Measurements from ENCODE around the gene DTX2. TPM values are rescaled to one million over a fixed set of nuclear protein-coding genes. Genes with fewer than 3 reads are reported as not detected.
"Not testable (repeated sequence)": the region's sequence is repeated elsewhere in the genome, so short reads cannot be mapped to it uniquely, and the experiment has no call there.

DTX2 gene
- polyA plus RNA-seq, 12 donors: 6.2 to 23.4 (median 7.7) TPM; not detected in 1

DNA sequence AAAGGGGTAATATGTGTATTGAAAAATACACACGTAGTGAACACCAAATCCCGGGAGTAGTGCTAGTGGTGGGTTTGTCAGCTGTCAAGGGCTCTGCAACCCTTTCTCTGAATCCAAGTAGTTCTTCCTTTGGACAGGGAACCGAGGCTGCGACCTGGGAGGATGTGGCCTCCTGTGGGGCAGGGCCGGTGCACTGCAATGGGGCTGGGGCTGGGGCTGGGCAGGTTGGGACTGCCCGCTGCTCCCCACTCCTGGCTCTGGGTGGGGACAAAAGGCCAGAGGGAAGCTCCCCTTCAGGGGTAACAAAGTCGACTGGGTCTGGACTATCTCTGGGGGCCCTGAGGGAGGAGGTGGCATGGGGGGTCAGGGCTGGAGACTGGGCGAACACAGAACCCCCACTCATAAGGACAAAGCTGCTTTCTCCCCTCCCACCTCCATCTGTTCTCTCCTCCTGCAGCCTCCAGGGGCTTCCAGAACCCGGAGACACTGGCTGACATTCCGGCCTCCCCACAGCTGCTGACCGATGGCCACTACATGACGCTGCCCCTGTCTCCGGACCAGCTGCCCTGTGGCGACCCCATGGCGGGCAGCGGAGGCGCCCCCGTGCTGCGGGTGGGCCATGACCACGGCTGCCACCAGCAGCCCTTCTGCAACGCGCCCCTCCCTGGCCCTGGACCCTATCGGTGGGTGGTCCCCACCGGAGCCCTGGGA, 49.8 kb downstream of the DTX2 start:
- DNase-seq: not testable (repeated sequence)

- not testable (repeated sequence) for DNase-seq
Measured at GRCh38 chr7:76511911-76512885, 50.7 kb downstream of the DTX2 start.

- no peak for DNase-seq
Measured at GRCh38 chr7:76512941-76513816, 51.7 kb downstream of the DTX2 start.

- DNase-seq: no peak
Measured at GRCh38 chr7:76513817-76514799, 52.6 kb downstream of the DTX2 start.

- no peak for DNase-seq
Measured at GRCh38 chr7:76514926-76515771, 53.6 kb downstream of the DTX2 start.

- peak; percentile 64 for DNase-seq
Measured at GRCh38 chr7:76515999-76516443, 54.5 kb downstream of the DTX2 start.

- DNase-seq: not testable (repeated sequence)
Measured at GRCh38 chr7:76516932-76517331, 55.4 kb downstream of the DTX2 start.

DNA sequence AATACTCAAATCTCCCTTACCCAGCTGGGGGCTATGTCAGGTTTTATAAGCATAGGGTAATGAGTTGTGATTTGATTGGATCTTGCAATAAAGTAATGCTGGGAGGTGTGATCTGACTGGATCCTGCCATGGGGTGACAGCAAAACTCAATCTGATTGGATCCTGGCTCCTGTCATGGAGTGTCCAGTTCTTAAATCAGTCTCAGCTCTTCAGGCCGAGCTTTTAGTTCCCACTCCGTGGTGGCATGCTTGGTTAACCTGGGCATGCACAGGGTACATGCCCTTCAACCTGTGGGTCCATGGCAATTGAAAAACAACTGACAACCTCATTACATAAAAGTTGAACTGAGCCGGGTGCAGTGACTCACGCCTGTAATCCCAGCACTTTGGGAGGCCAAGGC, 64.7 kb downstream of the DTX2 start:
- not testable (repeated sequence) for DNase-seq

DNA sequence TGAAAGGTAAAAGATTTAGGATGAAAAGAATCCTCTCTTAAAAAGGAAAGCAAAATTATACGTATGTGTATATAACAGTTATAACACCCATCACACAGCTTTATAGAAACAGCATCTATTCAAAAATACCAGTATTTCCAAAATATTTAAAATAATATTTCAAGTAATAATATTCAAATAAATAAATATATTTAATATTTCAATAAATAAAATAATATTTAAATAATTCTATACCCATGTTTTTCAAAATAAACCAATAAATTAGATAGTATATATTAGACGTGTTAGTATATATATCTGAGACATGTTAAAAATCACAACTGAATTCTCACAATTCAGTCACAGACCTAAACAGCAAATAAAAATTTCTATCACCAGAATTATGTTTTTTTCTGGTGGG, 70.1 kb downstream of the DTX2 start:
- DNase-seq: not testable (repeated sequence)

- not testable (repeated sequence) for DNase-seq
Measured at GRCh38 chr7:76543197-76543596, 81.7 kb downstream of the DTX2 start, which contains the start of gene SPDYE16. SPDYE16 (minus strand) TSS chr7:76543297; CDS start chr7:76541459, 1,838 bp downstream.

- DNase-seq: peak; percentile 87
Measured at GRCh38 chr7:76549025-76549854, 87.7 kb downstream of the DTX2 start.

DNA sequence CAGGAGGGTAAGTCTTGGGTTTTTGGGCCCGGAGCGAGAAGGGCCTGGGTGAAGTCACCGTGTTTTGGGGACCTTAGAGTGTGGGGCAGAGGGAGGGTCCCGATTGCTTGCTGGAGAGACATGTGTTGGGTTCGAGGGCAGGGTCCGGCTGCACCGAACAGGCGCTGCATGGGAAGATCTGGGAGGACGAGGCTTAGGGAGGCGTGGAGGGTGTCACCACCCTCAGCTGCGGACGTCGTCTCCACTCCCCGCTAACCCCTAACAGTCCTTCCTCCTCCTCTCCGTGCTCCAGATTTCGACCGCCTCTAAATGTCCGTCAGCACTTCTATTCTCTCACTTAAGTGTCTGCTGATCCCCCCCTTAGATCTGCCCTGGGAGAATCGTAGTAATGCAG, 88.3 kb downstream of the DTX2 start:
- DNase-seq: peak; percentile 3

GRCh38 chr7:76551992-76552391, 90.5 kb downstream of the DTX2 start:
- DNase-seq: not testable (repeated sequence)

Other genes with a start within 250 kb of the DTX2 start
- 1,000 to 10,000 TPM in 8 of 12 donors, 100 to 1,000 TPM in 4; 552 to 2,296 (median 1,208) TPM for gene HSPB1, start 159.0 kb upstream of the DTX2 start, polyA plus RNA-seq (ENCODE audit: insufficient read length in 12 of 12)
- gene YWHAG, start 102.7 kb upstream of the DTX2 start, polyA plus RNA-seq (ENCODE audit: insufficient read length in 12 of 12): 100 to 1,000 TPM; 102 to 201 (median 181) TPM
- 1 to 10 TPM in 3 of 12 donors, under 1 TPM in 7, not detected in 2; 0.29 to 1.7 (median 0.89) TPM for gene SSC4D, start 52.0 kb upstream of the DTX2 start, polyA plus RNA-seq (ENCODE audit: insufficient read length in 12 of 12)
- gene ZP3, start 36.8 kb upstream of the DTX2 start, polyA plus RNA-seq (ENCODE audit: insufficient read length in 12 of 12): 10 to 100 TPM in 1 of 12 donors, 1 to 10 TPM in 7, under 1 TPM in 2, not detected in 2; 0.33 to 12.4 (median 3.6) TPM
- gene UPK3B, start 48.8 kb downstream of the DTX2 start, polyA plus RNA-seq (ENCODE audit: insufficient read length in 12 of 12): 10 to 100 TPM in 2 of 12 donors, 1 to 10 TPM in 2, under 1 TPM in 7, not detected in 1; 0.07 to 30.0 (median 0.51) TPM
- 1 to 10 TPM in 9 of 12 donors, under 1 TPM in 1, not detected in 2; 0.99 to 7.3 (median 2.3) TPM for gene SPDYE16, start 81.6 kb downstream of the DTX2 start, polyA plus RNA-seq (ENCODE audit: insufficient read length in 12 of 12)
- gene POMZP3, start 165.6 kb downstream of the DTX2 start, polyA plus RNA-seq (ENCODE audit: insufficient read length in 12 of 12): 10 to 100 TPM in 9 of 12 donors, 1 to 10 TPM in 2, not detected in 1; 7.5 to 29.5 (median 14.8) TPM

All from muscle of arm (tissue), 12 donors.